HEK293 (cell line): Measurements from ENCODE around the gene NUP58.

Experiments
- EGR2 ChIP-seq: fragments of 450-650 bp; formaldehyde crosslinking; IDR thresholded peaks from 2 replicates; pipeline ENCODE4 v1.5.1; 2016; ENCODE audit warnings: low read depth, missing biosample characterization, missing genetic modification characterization
- GLIS1 ChIP-seq: fragments of 450-650 bp; formaldehyde crosslinking; IDR thresholded peaks from 2 replicates; pipeline ENCODE4 v1.5.1; 2016; ENCODE audit warnings: missing biosample characterization, missing genetic modification characterization
- SP2 ChIP-seq: fragments of 450-650 bp; formaldehyde crosslinking; IDR thresholded peaks from 2 replicates; pipeline ENCODE4 v1.5.1; 2016; ENCODE audit warnings: missing biosample characterization, missing genetic modification characterization
- ZBTB11 ChIP-seq: fragments of 450-650 bp; formaldehyde crosslinking; conservative IDR thresholded peaks from 2 replicates; pipeline ENCODE4 v1.5.1; 2016; ENCODE audit warnings: low read depth, missing biosample characterization, missing genetic modification characterization
- ZBTB17 ChIP-seq: fragments of 450-650 bp; formaldehyde crosslinking; IDR thresholded peaks from 2 replicates; pipeline ENCODE4 v1.5.1; 2016; ENCODE audit warnings: missing biosample characterization, missing genetic modification characterization
- ZEB2 ChIP-seq: fragments of 450-650 bp; formaldehyde crosslinking; IDR thresholded peaks from 2 replicates; pipeline ENCODE4 v1.5.1; 2016; ENCODE audit warnings: missing biosample characterization, missing genetic modification characterization
- ZFP69B ChIP-seq: fragments of 450-650 bp; formaldehyde crosslinking; IDR thresholded peaks from 2 replicates; pipeline ENCODE4 v1.5.1; 2016; ENCODE audit warnings: missing biosample characterization, missing genetic modification characterization
- ZNF2 ChIP-seq: fragments of 450-650 bp; formaldehyde crosslinking; IDR thresholded peaks from 2 replicates; pipeline ENCODE4 v1.5.1; 2016; ENCODE audit warnings: missing biosample characterization, missing genetic modification characterization
- ZNF214 ChIP-seq: fragments of 450-650 bp; formaldehyde crosslinking; IDR thresholded peaks from 2 replicates; pipeline ENCODE4 v1.5.1; 2017; ENCODE audit warnings: missing biosample characterization, mild to moderate bottlenecking, missing genetic modification characterization, borderline replicate concordance
- ZNF274 ChIP-seq, 2 experiments: fragments of 200-500 bp in 1 of 2; fragments of 450-650 bp in 1 of 2; sonication (Bioruptor generic) in 1 of 2; formaldehyde crosslinking in 1 of 2; IDR thresholded peaks; 2 replicates each; pipeline versions ENCODE4 v1.5.1 to v1.6.1; 2014 to 2016; ENCODE audit warnings: borderline replicate concordance in 1 of 2, inconsistent platforms in 1 of 2, low read length in 1 of 2, missing biosample characterization in 1 of 2, missing genetic modification characterization in 1 of 2
- ZNF341 ChIP-seq: fragments of 450-650 bp; formaldehyde crosslinking; IDR thresholded peaks from 2 replicates; pipeline ENCODE4; 2016; ENCODE audit warnings: low read depth, missing biosample characterization, missing genetic modification characterization
- ZNF510 ChIP-seq: fragments of 450-650 bp; formaldehyde crosslinking; IDR thresholded peaks from 2 replicates; pipeline ENCODE4 v1.5.1; 2018; ENCODE audit warnings: mild to moderate bottlenecking, missing genetic modification characterization, missing biosample characterization; ENCODE audit not compliant: insufficient replicate concordance
- ZNF518A ChIP-seq: fragments of 450-650 bp; formaldehyde crosslinking; conservative IDR thresholded peaks from 2 replicates; pipeline ENCODE4 v1.5.1; 2016; ENCODE audit warnings: low read depth, missing biosample characterization, missing genetic modification characterization
- ZNF626 ChIP-seq: fragments of 450-650 bp; sonication (Bioruptor Pico); formaldehyde crosslinking; IDR thresholded peaks from 2 replicates; pipeline ENCODE4 v1.5.1; 2018; ENCODE audit warnings: missing biosample characterization, missing genetic modification characterization, inconsistent platforms
- ZNF654 ChIP-seq: fragments of 450-650 bp; formaldehyde crosslinking; IDR thresholded peaks from 2 replicates; pipeline ENCODE4 v1.5.1; 2016; ENCODE audit warnings: low read depth, missing biosample characterization, missing genetic modification characterization
- ZNF843 ChIP-seq: fragments of 450-650 bp; formaldehyde crosslinking; IDR thresholded peaks from 2 replicates; pipeline ENCODE4 v1.5.1; 2016; ENCODE audit warnings: missing biosample characterization, missing genetic modification characterization
- ZSCAN18 ChIP-seq: fragments of 450-650 bp; formaldehyde crosslinking; IDR thresholded peaks from 2 replicates; pipeline ENCODE4 v1.5.1; 2016; ENCODE audit warnings: missing biosample characterization, missing genetic modification characterization
- ZXDB ChIP-seq: fragments of 450-650 bp; formaldehyde crosslinking; IDR thresholded peaks from 2 replicates; pipeline ENCODE4 v1.5.1; 2016; ENCODE audit warnings: missing biosample characterization, missing genetic modification characterization
- TF ChIP-seq, protein P1 (sequence below): fragments of 450-650 bp; formaldehyde crosslinking; optimal IDR thresholded peaks from 2 replicates; pipeline ENCODE3; 2016; ENCODE audit warnings: missing biosample characterization, mild to moderate bottlenecking, missing genetic modification characterization
- TF ChIP-seq, protein P2 (sequence below): fragments of 450-650 bp; formaldehyde crosslinking; IDR thresholded peaks from 2 replicates; pipeline ENCODE4 v1.5.1; 2016; ENCODE audit warnings: missing biosample characterization, missing genetic modification characterization, low read depth
- TF ChIP-seq, protein P3 (sequence below): fragments of 450-650 bp; formaldehyde crosslinking; IDR thresholded peaks from 2 replicates; pipeline ENCODE4 v1.5.0; 2017; ENCODE audit warnings: missing biosample characterization, missing genetic modification characterization, borderline replicate concordance

Gene NUP58

DNA sequence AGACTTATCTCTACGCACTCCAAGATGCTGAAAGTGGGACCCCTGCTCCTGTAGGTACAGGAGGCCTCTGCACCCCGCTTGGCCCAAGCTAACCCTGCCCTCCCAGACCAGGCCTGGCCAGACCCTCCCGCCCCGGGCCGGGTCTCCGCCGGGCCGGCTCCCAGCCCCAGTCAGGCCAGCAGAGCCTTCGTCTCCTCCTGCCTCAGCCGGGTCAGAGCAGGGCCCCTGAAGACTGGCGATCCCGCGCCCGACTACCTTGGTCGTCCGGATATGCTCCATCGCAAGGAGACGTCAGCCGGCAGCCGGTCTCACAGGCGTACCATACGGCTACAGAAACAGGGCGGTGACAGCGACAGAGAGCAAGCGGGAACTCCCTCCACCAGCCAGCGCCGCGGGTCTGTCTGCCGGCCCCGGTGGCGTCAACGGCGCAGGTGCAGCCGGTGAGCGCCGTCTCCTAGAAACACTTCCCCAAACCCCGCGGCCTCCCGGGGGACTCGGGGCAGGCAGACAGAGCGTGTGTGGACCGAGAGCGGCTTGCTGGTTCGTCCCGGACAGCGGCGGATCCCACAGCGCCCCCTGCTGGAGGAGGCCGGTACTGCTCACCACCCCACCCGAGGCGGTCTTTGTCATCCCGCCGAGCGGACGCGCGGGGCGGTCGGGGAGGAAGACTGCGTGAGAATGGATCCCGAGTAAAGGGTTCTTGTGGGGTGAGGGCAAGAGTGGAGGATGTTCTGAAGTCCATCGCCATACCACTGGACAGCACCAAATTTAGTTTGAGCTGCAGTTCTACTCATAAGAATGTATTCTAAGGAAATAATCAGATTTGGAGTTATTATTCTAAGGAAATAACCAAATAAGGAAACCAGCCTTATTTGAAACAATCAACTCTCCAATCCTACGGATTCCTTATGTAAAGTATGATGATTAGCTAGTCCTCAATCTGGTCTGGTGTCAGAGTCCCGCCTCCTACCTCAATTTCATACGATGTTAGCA, 14.2 kb upstream of the NUP58 start, which contains the start of gene MTMR6 (continued):
- TF ChIP-seq, protein P1, sequence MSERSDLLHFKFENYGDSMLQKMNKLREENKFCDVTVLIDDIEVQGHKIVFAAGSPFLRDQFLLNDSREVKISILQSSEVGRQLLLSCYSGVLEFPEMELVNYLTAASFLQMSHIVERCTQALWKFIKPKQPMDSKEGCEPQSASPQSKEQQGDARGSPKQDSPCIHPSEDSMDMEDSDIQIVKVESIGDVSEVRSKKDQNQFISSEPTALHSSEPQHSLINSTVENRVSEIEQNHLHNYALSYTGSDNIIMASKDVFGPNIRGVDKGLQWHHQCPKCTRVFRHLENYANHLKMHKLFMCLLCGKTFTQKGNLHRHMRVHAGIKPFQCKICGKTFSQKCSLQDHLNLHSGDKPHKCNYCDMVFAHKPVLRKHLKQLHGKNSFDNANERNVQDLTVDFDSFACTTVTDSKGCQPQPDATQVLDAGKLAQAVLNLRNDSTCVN (tag by site-specific recombination) = peak; percentile 65
- TF ChIP-seq ZNF510 (tag by site-specific recombination) = no peak
- TF ChIP-seq ZNF341 (tag by site-specific recombination) = peak; percentile 25; the same call in 1 of the 2 replicates
- peak; percentile 72 for TF ChIP-seq ZXDB (tag by site-specific recombination)
- TF ChIP-seq ZSCAN18 (tag by site-specific recombination) = no peak
- TF ChIP-seq ZNF518A (tag by site-specific recombination) = peak; percentile 23; the same call in 1 of the 2 replicates
- peak; percentile 76 for TF ChIP-seq GLIS1 (tag by site-specific recombination)
- no peak for TF ChIP-seq EGR2 (tag by site-specific recombination)
- TF ChIP-seq ZNF2 (tag by site-specific recombination) = peak; percentile 95
- TF ChIP-seq ZEB2 = peak; percentile 82; the same call in 1 of the 2 replicates
- no peak for TF ChIP-seq ZNF274 (IDR thresholded peaks at IDR 0.05; ENCODE audit: low read length)
- TF ChIP-seq ZNF274 (tag by site-specific recombination; IDR thresholded peaks at IDR 0.05; ENCODE audit: borderline replicate concordance) = no peak
- peak; percentile 81 for TF ChIP-seq ZBTB11 (tag by site-specific recombination)
- TF ChIP-seq SP2 = peak; percentile 42; the same call in 1 of the 2 replicates
- TF ChIP-seq ZFP69B (tag by site-specific recombination) = peak; percentile 57; the same call in 1 of the 2 replicates
- TF ChIP-seq, protein P2, sequence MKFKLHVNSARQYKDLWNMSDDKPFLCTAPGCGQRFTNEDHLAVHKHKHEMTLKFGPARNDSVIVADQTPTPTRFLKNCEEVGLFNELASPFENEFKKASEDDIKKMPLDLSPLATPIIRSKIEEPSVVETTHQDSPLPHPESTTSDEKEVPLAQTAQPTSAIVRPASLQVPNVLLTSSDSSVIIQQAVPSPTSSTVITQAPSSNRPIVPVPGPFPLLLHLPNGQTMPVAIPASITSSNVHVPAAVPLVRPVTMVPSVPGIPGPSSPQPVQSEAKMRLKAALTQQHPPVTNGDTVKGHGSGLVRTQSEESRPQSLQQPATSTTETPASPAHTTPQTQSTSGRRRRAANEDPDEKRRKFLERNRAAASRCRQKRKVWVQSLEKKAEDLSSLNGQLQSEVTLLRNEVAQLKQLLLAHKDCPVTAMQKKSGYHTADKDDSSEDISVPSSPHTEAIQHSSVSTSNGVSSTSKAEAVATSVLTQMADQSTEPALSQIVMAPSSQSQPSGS (tag by site-specific recombination) = no peak
- TF ChIP-seq ZNF843 (tag by site-specific recombination) = 0 out of 2 replicates have a peak, but pooled peaks have one; percentile 43
- peak; percentile 78 for TF ChIP-seq ZBTB17
- TF ChIP-seq ZNF214 (tag by site-specific recombination) = no peak
- TF ChIP-seq ZNF654 (tag by site-specific recombination) = 0 out of 2 replicates have a peak, but pooled peaks have one; percentile 20
- TF ChIP-seq ZNF626 (tag by site-specific recombination) = no peak
- TF ChIP-seq, protein P3, sequence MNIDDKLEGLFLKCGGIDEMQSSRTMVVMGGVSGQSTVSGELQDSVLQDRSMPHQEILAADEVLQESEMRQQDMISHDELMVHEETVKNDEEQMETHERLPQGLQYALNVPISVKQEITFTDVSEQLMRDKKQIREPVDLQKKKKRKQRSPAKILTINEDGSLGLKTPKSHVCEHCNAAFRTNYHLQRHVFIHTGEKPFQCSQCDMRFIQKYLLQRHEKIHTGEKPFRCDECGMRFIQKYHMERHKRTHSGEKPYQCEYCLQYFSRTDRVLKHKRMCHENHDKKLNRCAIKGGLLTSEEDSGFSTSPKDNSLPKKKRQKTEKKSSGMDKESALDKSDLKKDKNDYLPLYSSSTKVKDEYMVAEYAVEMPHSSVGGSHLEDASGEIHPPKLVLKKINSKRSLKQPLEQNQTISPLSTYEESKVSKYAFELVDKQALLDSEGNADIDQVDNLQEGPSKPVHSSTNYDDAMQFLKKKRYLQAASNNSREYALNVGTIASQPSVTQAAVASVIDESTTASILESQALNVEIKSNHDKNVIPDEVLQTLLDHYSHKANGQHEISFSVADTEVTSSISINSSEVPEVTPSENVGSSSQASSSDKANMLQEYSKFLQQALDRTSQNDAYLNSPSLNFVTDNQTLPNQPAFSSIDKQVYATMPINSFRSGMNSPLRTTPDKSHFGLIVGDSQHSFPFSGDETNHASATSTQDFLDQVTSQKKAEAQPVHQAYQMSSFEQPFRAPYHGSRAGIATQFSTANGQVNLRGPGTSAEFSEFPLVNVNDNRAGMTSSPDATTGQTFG = no peak
